WTC11 (cell line): ENCODE results near the gene SH3BP2. TPM values are rescaled to one million over a fixed set of nuclear protein-coding genes. Genes with fewer than 3 reads are reported as not detected.

Experiments used
- ATAC-seq: fragments of 200-7000 bp; cut with Tn5 transposase; 2 replicates; pipeline ENCODE4 v1.10.0; 2021; ENCODE audit warnings: mild to moderate bottlenecking, moderate library complexity
- CTCF ChIA-PET: fragments of 300-600 bp; sonication (Branson Sonifier 250); formaldehyde crosslinking; loops from one replicate; lab custom pipeline; 2021; ENCODE audit warnings: antibody characterized with exemption; lab: Charles Lee
- POLR2A ChIA-PET: fragments of 350-600 bp; sonication (Branson Sonifier 250); formaldehyde crosslinking; loops from one replicate; lab custom pipeline; 2021; ENCODE audit warnings: antibody characterized with exemption; lab: Charles Lee
- DNase-seq: peaks from one replicate; pipeline ENCODE4 v3.0.0; 2021; ENCODE audit warnings: low spot score
- H3K27ac Mint-ChIP-seq: 2 replicates; pipeline ENCODE4 v1.8.0; 2021; ENCODE audit warnings: mixed read lengths
- H3K27me3 Mint-ChIP-seq: 2 replicates; pipeline ENCODE4 v1.8.0; 2021; ENCODE audit warnings: low read depth, mild to moderate bottlenecking, moderate library complexity, mixed read lengths
- H3K36me3 Mint-ChIP-seq: 2 replicates; pipeline ENCODE4 v1.8.0; 2021; ENCODE audit warnings: mixed read lengths
- H3K4me1 Mint-ChIP-seq: 2 replicates; pipeline ENCODE4 v1.8.0; 2022; ENCODE audit warnings: mixed read lengths
- H3K4me3 Mint-ChIP-seq: 2 replicates; pipeline ENCODE4 v1.8.0; 2021; ENCODE audit warnings: mild to moderate bottlenecking, moderate library complexity, mixed read lengths
- H3K9me3 Mint-ChIP-seq: 2 replicates; pipeline ENCODE4 v1.8.0; 2021; ENCODE audit warnings: mixed read lengths
- AFF4 ChIP-seq: sonication (generic); formaldehyde crosslinking; IDR thresholded peaks from 2 replicates; pipeline ENCODE4 v1.8.1; 2023; ENCODE audit warnings: mild to moderate bottlenecking, missing genetic modification reagents, borderline replicate concordance
- ELF4 ChIP-seq: sonication (generic); formaldehyde crosslinking; IDR thresholded peaks from 2 replicates; pipeline ENCODE4 v1.8.1; 2022; ENCODE audit warnings: low read depth, mild to moderate bottlenecking, moderate library complexity, missing genetic modification reagents
- ETV6 ChIP-seq: sonication (generic); formaldehyde crosslinking; IDR thresholded peaks from 2 replicates; pipeline ENCODE4 v1.8.1; 2022; ENCODE audit warnings: mild to moderate bottlenecking, missing genetic modification reagents
- FOXP4 ChIP-seq: sonication (generic); formaldehyde crosslinking; IDR thresholded peaks from 2 replicates; pipeline ENCODE4 v1.8.0; 2022; ENCODE audit warnings: mild to moderate bottlenecking, missing genetic modification reagents
- GRHL2 ChIP-seq: fragments of 250-450 bp; sonication (Bioruptor Pico); IDR thresholded peaks from 2 replicates; pipeline ENCODE4 v1.8.0; 2022; ENCODE audit warnings: mild to moderate bottlenecking, moderate library complexity; ENCODE audit not compliant: insufficient replicate concordance, severe bottlenecking
- GTF2I ChIP-seq: fragments of 250-450 bp; sonication (Bioruptor Pico); conservative IDR thresholded peaks from 2 replicates; pipeline ENCODE4 v1.4.0; 2021; ENCODE audit warnings: mild to moderate bottlenecking
- IRF1 ChIP-seq: sonication (generic); formaldehyde crosslinking; IDR thresholded peaks from 2 replicates; pipeline ENCODE4 v1.8.0; 2023; ENCODE audit warnings: missing genetic modification reagents
- ZNF219 ChIP-seq: sonication (generic); formaldehyde crosslinking; IDR thresholded peaks from 2 replicates; pipeline ENCODE4 v1.8.0; 2023; ENCODE audit warnings: missing genetic modification reagents, mild to moderate bottlenecking, borderline replicate concordance
- ZNF423 ChIP-seq: fragments of 250-450 bp; sonication (Bioruptor Pico); IDR thresholded peaks from 2 replicates; pipeline ENCODE4 v2.1.2; 2022; ENCODE audit warnings: mild to moderate bottlenecking, moderate library complexity
- ZSCAN18 ChIP-seq: fragments of 250-450 bp; sonication (Bioruptor Pico); IDR thresholded peaks from 2 replicates; pipeline ENCODE4 v2.1.2; 2022; ENCODE audit warnings: mild to moderate bottlenecking, moderate library complexity
- total RNA-seq: library from RNA; stranded (reverse); gene quantifications from 3 replicates; pipeline ENCODE4 v1.2.3, GENCODE V29; 2021

Gene SH3BP2
- total RNA-seq, 1 experiment from 2014 or later, result 49.1 TPM

GRCh38 chr4:2819244-2820215 is 26.6 kb downstream of the SH3BP2 start:
- Mint-ChIP-seq H3K4me3 (peak overlapping the region; percentile 61), H3K27ac (peak overlapping the region; percentile 54), H3K9me3 (no peaks in the 10 kb centered on the region), H3K36me3 (peaks cover 9% of the 10 kb centered on the region), H3K27me3 (peaks cover 10% of the 10 kb centered on the region), H3K4me1 (peaks cover 19% of the 10 kb centered on the region)
- ChIA-PET POLR2A (no interaction called here), CTCF (interaction anchor here (0.5 to 1.8 kb wide), 10 partner anchors 18 to 91 kb away, joined by 3 to 17 read pairs (median 4); partner anchors contain the start of gene TNIP2)
- DNase-seq (no peak), ATAC-seq (no peak)
- TF ChIP-seq ZNF219 (CRISPR knock-in tag) (no peak), AFF4 (no peak), GTF2I (CRISPR knock-in tag) (peak; percentile 17; the same call in 1 of the 2 replicates)

GRCh38 chr4:2820216-2820982 is 27.5 kb downstream of the SH3BP2 start:
- Mint-ChIP-seq H3K4me1 (peaks cover 19% of the 10 kb centered on the region), H3K9me3 (no peaks in the 10 kb centered on the region), H3K4me3 (peak overlapping the region; percentile 37; the same call in 1 of the 2 replicates), H3K27me3 (peaks cover 10% of the 10 kb centered on the region), H3K36me3 (peaks cover 12% of the 10 kb centered on the region), H3K27ac (peak overlapping the region; percentile 36)
- DNase-seq (no peak), ATAC-seq (no peak)
- CTCF ChIA-PET, result interaction anchor here (1.1 kb wide), 1 partner anchor 57 kb away, joined by 3 read pairs; no protein-coding TSS in a partner anchor
- TF ChIP-seq ETV6 (CRISPR knock-in tag), result peak; percentile 42; the same call in 1 of the 2 replicates
- TF ChIP-seq ELF4 (CRISPR knock-in tag), result no peak
- TF ChIP-seq ZSCAN18, result no peak
- 0 out of 2 replicates have a peak, but pooled peaks have one; percentile 27 for TF ChIP-seq FOXP4 (CRISPR knock-in tag)
- no peak for TF ChIP-seq GRHL2 (CRISPR knock-in tag)
- TF ChIP-seq ZNF423 (CRISPR knock-in tag), result peak; percentile 81; the same call in 1 of the 2 replicates
- TF ChIP-seq IRF1 (CRISPR knock-in tag), result no peak
- POLR2A ChIA-PET, result interaction anchor here (0.6 kb wide), 1 partner anchor 24 kb away, joined by 3 read pairs; no protein-coding TSS in a partner anchor
